ENCODE data around the gene EMP2.
"Not testable (repeated sequence)": the region's sequence is repeated elsewhere in the genome, so short reads cannot be mapped to it uniquely, and the experiment has no call there.

The EMP2 gene

GRCh38 chr16:10505286-10505685, 75.1 kb downstream of the EMP2 start:
- not testable (repeated sequence) for H3K4me3 ChIP-seq, H3K27ac ChIP-seq

- Histone ChIP-seq H3K27ac (no peak overlapping the region), H3K4me3 (no peak overlapping the region)
These were observed 76.0 kb downstream of the EMP2 start for GRCh38 chr16:10504404-10504885.

GRCh38 chr16:10502776-10503175, 77.6 kb downstream of the EMP2 start:
- H3K27ac ChIP-seq, result no peak overlapping the region
- no peak overlapping the region for H3K4me3 ChIP-seq

- Histone ChIP-seq H3K4me3 (no peak overlapping the region), H3K27ac (no peak overlapping the region)
These were observed 79.3 kb downstream of the EMP2 start for GRCh38 chr16:10501016-10501607.

GRCh38 chr16:10500582-10500981, 79.8 kb downstream of the EMP2 start:
- Histone ChIP-seq H3K4me3 (no peak overlapping the region), H3K27ac (no peak overlapping the region)

- no peak overlapping the region for H3K27ac ChIP-seq
- H3K4me3 ChIP-seq, result no peak overlapping the region
These were observed 83.0 kb downstream of the EMP2 start for GRCh38 chr16:10497132-10498101.

- no peak overlapping the region for H3K4me3 ChIP-seq
- no peak overlapping the region for H3K27ac ChIP-seq
These were observed 85.4 kb downstream of the EMP2 start for GRCh38 chr16:10495031-10495345.

GRCh38 chr16:10494343-10495030, 85.9 kb downstream of the EMP2 start:
- H3K4me3 ChIP-seq, result no peak overlapping the region
- H3K27ac ChIP-seq, result no peak overlapping the region

GRCh38 chr16:10493276-10493675, 87.1 kb downstream of the EMP2 start:
- H3K27ac ChIP-seq, result no peak overlapping the region

GRCh38 chr16:10490141-10490540, 90.3 kb downstream of the EMP2 start:
- Histone ChIP-seq H3K4me3 (no peak overlapping the region), H3K27ac (no peak overlapping the region)

More at GRCh38 chr16:10493276-10493675, 87.1 kb downstream of the EMP2 start:
- H3K4me3 ChIP-seq, result no peak overlapping the region

GRCh38 chr16:10485698-10486382, 94.6 kb downstream of the EMP2 start:
- H3K4me3 ChIP-seq, result no peak overlapping the region
- no peak overlapping the region for H3K27ac ChIP-seq

GRCh38 chr16:10485159-10485558, 95.2 kb downstream of the EMP2 start:
- Histone ChIP-seq H3K4me3 (no peak overlapping the region), H3K27ac (no peak overlapping the region)

- Histone ChIP-seq H3K27ac (no peak overlapping the region), H3K4me3 (no peak overlapping the region)
These were observed 100.2 kb downstream of the EMP2 start for GRCh38 chr16:10480151-10480550.

Data from skin epidermis (tissue), 12 donors.